HG03135 (cell line): ENCODE results near the gene HSD17B11.
"Not testable (repeated sequence)": the region's sequence is repeated elsewhere in the genome, so short reads cannot be mapped to it uniquely, and the experiment has no call there.

Source experiments
- ATAC-seq: cut with Tn5 transposase; IDR thresholded peaks from one replicate; pipeline ENCODE4 v1.9.1; 2021; ENCODE audit warnings: mild to moderate bottlenecking, moderate library complexity; ENCODE audit not compliant: unreplicated experiment

HSD17B11 gene

DNA sequence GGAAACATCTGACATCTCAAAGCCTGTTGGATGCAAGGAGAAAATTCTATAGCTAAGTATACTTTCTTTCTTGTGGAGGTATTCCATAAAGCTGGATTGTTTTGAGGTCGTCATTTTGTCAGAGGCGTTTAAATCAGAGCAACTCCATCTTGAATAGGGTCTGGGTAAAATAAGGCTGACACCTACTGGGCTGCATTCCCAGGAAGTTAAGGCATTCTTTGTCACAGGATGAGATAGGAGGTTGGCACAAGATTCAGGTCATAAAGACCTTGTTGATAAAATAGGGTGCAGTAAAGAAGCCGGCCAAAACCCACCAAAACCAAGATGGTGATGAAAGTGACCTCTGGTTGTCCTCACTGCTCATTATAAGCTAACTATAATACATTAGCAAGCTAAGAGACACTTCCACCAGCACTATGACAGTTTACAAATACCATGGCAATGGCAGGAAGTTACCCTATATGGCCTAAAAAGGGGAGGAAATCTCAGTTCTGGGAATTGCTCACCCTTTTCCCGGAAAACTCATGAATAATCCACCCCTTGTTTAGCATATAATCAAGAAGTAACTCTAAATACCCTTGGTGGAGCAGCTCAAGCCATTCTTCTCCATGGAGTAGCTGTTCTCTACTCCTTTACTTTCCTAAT is 80.2 kb downstream of the HSD17B11 start:
- ATAC-seq, result no peak

DNA sequence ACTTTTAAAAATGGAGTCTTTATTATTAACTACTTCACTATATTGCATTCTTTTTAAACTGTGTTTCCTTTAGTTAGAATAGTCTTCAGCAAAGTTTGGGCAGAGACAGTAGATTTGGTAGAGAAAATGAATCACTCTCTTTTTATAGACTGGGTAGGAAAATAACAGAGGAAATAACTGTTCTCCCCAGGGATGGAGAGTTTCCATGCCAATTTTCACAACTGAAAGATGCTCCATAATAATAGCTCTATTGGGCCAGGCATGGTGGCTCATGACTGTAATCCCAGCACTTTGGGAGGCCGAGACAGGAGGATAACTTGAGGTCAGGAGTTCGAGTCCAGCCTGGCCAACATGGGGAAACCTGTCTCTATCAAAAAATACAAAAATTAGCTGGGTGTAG is 81.4 kb downstream of the HSD17B11 start:
- no peak for ATAC-seq

DNA sequence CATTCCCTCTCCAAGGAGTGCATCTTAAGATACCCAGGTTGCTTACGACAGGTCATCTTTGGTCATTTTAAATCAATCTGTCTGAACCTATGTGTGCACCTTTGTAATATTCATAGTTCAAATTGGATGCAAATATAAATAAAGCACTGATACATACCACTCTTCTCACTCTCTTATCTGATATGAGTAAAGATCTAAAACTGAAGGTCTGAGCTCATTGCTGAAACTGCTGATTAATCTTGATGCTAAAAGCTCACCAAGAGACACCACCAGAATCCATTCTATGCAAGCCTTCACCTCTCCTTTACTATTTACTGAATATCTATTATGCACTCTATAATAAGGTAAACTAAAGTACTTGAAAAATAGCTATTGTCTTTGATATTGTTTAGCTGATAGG is 84.9 kb downstream of the HSD17B11 start:
- ATAC-seq, result no peak

DNA sequence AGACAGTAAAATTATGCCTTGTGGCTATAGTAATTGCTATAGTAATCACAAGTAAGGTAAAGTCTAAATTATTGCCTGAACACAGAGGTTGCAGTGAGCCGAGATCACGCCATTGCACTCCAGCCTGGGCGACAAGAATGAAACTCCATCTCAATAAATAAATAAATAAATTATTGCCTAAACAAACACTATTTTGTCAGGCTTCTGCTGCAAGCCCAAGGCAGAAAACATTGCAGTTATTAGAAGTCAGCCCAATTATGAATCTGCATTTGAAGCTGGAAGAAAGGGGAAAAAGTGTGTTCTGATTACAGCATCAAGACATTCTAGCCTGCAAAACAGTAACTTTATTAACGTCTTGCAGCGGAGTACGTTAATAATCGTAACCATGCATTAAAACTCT is 85.4 kb downstream of the HSD17B11 start:
- no peak for ATAC-seq

DNA sequence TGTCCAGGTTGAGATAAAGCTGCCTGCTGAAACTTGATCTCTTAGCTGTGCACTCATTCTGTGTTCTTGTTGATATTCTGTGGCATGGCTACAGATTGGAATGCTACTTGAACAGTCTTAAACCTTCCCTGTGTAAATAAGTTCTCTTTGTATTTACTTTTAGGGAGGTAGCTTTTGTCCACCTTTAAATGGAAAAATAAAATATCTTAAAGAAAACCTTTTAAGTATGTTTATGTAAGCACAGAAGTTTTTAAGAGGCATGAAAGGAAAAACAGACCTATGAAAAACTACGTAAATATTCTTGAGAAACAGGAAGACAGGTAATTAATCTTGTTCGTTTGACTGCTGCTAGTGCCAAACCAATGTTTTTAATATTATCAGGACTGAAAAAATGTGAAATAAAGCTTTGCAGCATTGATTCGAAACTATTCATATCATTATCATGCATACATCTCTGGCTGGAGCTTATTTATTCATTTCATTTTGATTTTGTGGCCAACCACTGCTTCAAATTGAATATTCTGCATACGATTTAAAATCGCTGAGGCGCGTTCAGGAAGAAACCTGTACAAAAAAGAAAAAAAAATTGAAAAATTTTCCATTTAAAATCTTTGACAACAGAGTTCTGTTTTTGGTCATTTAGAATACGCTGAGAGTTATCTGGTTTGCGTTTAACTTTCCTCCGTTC is 86.1 kb downstream of the HSD17B11 start:
- ATAC-seq, result no peak

DNA sequence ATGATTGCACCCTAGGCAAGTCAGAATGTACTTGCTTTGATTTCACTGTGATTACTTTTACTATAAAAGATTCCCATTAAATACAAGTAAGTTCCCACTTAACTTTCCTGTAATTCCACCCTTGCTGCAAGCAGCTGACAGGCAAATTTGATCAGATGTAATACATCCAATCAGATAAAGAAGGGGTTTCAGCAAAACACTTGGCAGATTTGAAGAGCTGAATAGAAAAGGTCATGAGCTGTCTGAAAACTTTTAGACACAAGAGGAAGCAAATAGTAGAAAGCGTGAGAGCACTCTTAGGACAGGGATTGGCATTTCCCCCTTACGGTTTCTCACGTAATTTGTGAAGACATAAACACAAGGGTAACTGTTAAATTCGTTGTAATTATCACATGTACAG is 91.1 kb downstream of the HSD17B11 start:
- ATAC-seq, result no peak

DNA sequence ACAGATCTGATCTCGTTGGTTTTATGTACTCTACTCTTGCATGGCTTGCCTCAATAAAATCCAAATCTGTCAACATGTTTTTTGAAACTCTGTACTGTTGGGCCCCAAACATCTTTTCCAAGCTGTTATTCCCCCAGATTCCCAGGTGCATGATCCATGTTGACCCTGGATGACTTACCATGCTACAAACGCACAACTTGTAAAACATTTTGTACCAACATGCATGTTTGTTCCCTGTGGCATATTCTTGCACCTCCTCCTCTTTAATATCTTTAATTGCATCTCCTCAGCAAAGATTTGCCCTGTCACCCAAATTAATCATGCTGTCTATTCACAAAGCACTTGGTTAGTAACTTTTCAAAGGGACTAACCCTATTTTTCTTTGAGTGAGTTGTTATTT is 92.6 kb downstream of the HSD17B11 start:
- ATAC-seq, result no peak

DNA sequence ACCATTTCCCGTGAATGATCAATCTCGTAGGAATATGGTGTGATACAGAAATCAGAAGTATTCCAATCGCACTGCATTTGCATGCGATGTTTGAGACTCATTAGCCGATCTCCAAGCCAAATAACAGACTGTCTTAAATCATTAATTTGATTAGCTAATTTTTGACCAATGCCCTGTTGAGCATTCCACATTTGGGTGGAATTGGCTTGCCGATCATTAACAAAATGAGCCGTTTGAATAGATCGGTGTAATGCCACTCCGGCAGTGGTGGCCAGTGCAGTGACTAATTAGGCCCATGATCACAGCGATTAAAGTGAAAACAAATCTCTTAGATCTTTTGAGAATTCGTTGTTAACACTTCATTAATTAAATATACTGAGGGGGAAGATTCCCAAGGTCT is 96.1 kb downstream of the HSD17B11 start:
- ATAC-seq, result not testable (repeated sequence)

DNA sequence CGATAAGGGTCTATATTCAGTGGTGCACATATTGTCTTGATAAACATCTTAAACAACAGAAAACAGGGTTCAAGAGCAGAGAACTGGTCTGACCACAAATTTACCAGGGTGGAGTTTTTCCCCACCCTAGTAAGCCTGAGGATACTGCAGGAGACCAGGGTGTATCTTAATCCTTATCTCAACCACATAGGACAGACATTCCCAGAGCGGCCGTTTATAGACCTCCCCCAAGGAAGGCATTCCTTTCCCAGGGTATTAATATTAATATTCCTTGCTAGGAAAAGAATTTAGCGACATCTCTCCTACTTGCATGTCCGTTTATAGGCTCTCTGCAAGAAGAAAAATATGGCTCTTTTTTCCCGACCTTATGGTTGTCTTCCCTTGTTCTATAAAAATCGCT is 97.1 kb downstream of the HSD17B11 start:
- not testable (repeated sequence) for ATAC-seq

DNA sequence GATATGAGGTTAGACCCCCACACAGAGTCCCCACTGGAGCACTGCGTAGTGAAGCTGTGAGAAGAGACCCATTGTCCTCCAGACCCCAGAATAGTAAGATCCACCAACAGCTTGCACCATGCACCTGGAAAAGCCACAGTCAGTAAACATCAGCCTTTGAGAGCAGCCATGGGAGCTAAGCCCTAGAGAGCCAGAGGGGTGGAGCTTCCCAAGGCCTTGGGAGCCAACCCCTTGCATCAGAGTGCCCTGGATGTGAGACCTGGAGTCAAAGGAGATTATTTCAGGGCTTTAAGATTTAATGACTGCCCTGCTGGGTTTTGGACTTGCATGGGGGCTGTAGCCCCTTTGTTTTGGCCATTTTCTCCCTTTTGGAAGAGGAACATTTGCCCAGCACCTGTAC is 104.0 kb downstream of the HSD17B11 start:
- ATAC-seq, result no peak
